ENCODE results near the gene ESPNL.

DNA sequence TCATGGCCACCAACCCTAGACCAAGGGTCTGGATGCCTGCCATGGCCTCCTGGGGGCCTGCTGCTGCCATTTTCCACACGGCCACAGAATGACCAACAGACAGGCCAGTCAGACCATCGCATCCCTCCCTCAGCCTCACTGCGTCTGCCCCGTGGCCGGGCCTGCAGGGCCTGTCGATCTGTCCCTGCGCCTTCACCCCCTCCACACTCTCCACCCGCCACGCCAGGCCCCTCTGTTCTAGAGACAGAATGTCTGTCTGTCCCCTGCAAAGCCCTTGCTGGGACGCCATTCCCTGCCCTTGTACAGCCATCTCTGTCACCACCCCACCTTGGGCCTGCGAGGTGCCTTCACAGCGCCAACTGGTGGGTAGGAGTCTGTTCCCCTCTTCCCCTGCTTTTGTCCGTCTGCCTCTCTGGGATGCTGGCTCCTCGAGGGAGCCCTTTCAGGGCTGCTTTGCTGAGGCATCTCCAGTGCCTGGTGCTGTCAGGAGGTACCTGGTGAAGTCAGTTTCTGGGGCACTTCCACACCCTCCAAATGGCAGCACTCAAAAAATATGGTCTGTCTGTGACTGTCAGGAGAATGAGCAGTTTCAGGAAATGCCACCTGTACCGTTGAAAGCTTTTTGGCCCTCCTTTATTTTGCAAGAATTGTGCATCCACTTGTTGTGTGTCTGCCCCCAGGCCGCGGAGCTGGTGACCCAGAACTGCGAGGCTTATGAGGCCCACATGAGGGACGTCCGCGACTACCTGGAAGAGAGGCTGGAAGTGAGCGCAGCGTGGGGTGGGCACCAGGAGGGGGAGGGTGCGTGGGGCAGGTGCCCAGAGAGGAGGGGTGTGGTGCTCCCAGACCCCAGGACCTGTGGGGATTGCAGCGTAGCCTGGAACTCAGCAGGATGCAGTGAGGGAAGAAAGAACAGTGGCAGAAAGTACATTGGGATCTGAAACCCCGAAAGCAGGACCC is 6.7 kb upstream of the ESPNL start:
- TF ChIP-seq CTCF (conservative IDR thresholded peaks at IDR 0.05) (no peak), ZFX (IDR thresholded peaks at IDR 0.05) (no peak)
